Measurements from ENCODE around the gene PMEPA1. TPM values are rescaled to one million over a fixed set of nuclear protein-coding genes. Genes with fewer than 3 reads are reported as not detected.

PMEPA1 gene
- total RNA-seq, 1 experiment from 2014 or later: 47.7 TPM

- DNase-seq (ENCODE audit: low spot score): no peak
Observed at GRCh38 chr20:57610261-57610952, 99.4 kb downstream of the PMEPA1 start.

GRCh38 chr20:57609842-57610167 lies 100.0 kb downstream of the PMEPA1 start:
- DNase-seq (ENCODE audit: low spot score): no peak

- no peak for DNase-seq (ENCODE audit: low spot score)
Observed at GRCh38 chr20:57609086-57609841, 100.6 kb downstream of the PMEPA1 start.

- DNase-seq (ENCODE audit: low spot score): no peak
Observed at GRCh38 chr20:57608516-57608915, 101.3 kb downstream of the PMEPA1 start.

GRCh38 chr20:57605878-57606277 lies 103.9 kb downstream of the PMEPA1 start:
- no peak for DNase-seq (ENCODE audit: low spot score)

- no peak for DNase-seq (ENCODE audit: low spot score)
Observed at GRCh38 chr20:57605045-57605444, 104.8 kb downstream of the PMEPA1 start.

GRCh38 chr20:57603120-57603519 lies 106.7 kb downstream of the PMEPA1 start:
- no peak for DNase-seq (ENCODE audit: low spot score)

- no peak for DNase-seq (ENCODE audit: low spot score)
Observed at GRCh38 chr20:57601737-57602136, 108.1 kb downstream of the PMEPA1 start.

- DNase-seq (ENCODE audit: low spot score): no peak
Observed at GRCh38 chr20:57601211-57601570, 108.6 kb downstream of the PMEPA1 start.

- DNase-seq (ENCODE audit: low spot score): no peak
Observed at GRCh38 chr20:57600320-57601210, 109.2 kb downstream of the PMEPA1 start.

- DNase-seq (ENCODE audit: low spot score): no peak
Observed at GRCh38 chr20:57598491-57598890, 111.3 kb downstream of the PMEPA1 start.

Other genes starting within 250 kb of the PMEPA1 start
- gene CTCFL, start 184.9 kb downstream of the PMEPA1 start, total RNA-seq (2014; rRNA removed; shearing (Covaris generic)): not detected in 2 replicates
- 0.94 and 1.9 TPM in 2 replicates for gene PCK1, start 148.9 kb downstream of the PMEPA1 start, total RNA-seq (2014; rRNA removed; shearing (Covaris generic))
- gene ZBP1, start 89.6 kb downstream of the PMEPA1 start, total RNA-seq (2014; rRNA removed; shearing (Covaris generic)): 0.70 and 2.0 TPM in 2 replicates

All from HT-29 (cell line).